ENCODE measurements around the gene ADGRG6. TPM values are rescaled to one million over a fixed set of nuclear protein-coding genes. Genes with fewer than 3 reads are reported as not detected.

The ADGRG6 gene
- total and polyA plus RNA-seq, 2 donors from 2014 or later = 2.6 to 32.8 TPM

DNA sequence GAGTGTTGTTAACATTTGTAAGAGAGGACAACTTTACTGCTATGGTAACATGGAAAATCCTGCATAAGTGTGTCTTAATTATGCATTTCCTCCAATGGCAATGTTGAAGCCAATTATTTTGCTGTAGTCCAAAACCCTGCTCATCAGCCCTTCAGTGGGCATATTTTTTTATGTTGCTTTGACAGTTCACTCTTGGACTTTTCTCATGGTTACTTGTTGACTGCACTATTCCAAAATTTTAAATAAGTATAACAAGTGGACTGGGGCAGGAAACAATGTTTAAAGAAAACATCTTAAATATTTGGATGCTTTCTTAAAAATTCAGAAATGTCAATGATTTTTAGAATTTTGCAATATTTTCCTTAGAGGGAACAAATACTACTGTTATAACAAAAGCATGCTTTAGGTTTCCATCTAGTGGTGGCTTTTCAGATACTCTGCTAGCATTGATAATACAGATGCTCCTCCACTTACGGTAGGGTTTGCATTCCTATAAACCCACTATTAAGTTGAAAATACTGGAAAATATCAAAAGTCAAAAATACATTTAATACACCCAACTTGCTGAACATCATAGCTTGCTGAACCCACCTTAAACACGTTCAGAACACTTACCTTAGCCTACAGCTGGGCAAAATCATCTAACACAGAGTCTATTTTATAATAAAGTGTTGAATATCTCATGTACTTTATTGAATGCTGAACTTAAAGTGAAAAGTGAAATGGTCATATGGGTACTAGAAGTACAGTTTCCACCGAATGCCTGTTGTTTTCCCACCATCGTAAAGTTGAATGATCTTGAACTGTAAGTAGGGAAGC is 86.4 kb downstream of the ADGRG6 start:
- Histone ChIP-seq H3K9me3 (ENCODE audit: control insufficient read depth in 2 of 3, insufficient read depth in 1 of 3, low read length in 3 of 3) (no peaks in the 10 kb centered on the region), H3K27ac (ENCODE audit: low read depth in 2 of 2, low read length in 2 of 2) (no peak overlapping the region), H3K4me1 (ENCODE audit: control insufficient read depth in 2 of 3, insufficient read depth in 2 of 3, low read depth in 1 of 3, low read length in 3 of 3) (no peaks in the 10 kb centered on the region), H3K36me3 (ENCODE audit: control insufficient read depth in 2 of 3, insufficient read depth in 3 of 3, low read length in 3 of 3) (no peaks in the 10 kb centered on the region), H3K27me3 (ENCODE audit: control insufficient read depth, insufficient read depth, low read length) (no peaks in the 10 kb centered on the region), H3K9ac (ENCODE audit: low read length in 3 of 3) (no peak overlapping the region), H3K4me3 (ENCODE audit: low read length in 3 of 3) (no peak overlapping the region)
- FAIRE-seq = peak; percentile 88
- intact Hi-C loops (cut with DNase I) = no loop called here
- TF ChIP-seq, protein P1, sequence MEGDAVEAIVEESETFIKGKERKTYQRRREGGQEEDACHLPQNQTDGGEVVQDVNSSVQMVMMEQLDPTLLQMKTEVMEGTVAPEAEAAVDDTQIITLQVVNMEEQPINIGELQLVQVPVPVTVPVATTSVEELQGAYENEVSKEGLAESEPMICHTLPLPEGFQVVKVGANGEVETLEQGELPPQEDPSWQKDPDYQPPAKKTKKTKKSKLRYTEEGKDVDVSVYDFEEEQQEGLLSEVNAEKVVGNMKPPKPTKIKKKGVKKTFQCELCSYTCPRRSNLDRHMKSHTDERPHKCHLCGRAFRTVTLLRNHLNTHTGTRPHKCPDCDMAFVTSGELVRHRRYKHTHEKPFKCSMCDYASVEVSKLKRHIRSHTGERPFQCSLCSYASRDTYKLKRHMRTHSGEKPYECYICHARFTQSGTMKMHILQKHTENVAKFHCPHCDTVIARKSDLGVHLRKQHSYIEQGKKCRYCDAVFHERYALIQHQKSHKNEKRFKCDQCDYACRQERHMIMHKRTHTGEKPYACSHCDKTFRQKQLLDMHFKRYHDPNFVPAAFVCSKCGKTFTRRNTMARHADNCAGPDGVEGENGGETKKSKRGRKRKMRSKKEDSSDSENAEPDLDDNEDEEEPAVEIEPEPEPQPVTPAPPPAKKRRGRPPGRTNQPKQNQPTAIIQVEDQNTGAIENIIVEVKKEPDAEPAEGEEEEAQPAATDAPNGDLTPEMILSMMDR (IDR thresholded peaks at IDR 0.05; ENCODE audit: borderline replicate concordance, extremely low read depth, insufficient read depth) = peak; percentile 53
- peak in 2 of 5 donors; percentile 58 to 73 for DNase-seq

DNA sequence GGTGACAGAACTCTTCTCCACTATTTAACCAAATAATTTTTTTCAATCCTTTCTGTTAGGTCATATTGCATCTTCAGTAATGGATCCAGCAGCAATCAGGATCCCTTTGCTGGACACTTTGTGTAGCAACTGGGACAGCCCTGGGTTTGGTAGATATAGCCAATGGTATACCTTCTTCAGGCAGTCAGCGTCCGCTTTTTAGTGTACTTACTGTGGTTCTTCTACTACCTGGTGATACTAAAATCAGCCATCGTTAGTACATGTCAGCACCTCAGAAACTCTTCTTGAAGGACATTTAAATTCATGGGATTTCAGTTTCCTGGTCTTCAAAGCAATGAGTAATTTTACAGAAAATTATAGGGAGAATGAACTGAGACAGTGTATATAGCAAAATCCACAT is 93.5 kb downstream of the ADGRG6 start:
- H3K27ac ChIP-seq (ENCODE audit: low read depth in 2 of 2, low read length in 2 of 2) = no peak overlapping the region
- intact Hi-C loops (cut with DNase I) = no loop called here
- TF ChIP-seq, protein P1 (IDR thresholded peaks at IDR 0.05; ENCODE audit: borderline replicate concordance, extremely low read depth, insufficient read depth) = no peak
- no peak overlapping the region for H3K4me3 ChIP-seq (ENCODE audit: low read length in 3 of 3)
- no peak for FAIRE-seq
- H3K9me3 ChIP-seq (ENCODE audit: control insufficient read depth in 2 of 3, insufficient read depth in 1 of 3, low read length in 3 of 3) = no peaks in the 10 kb centered on the region
- H3K9ac ChIP-seq (ENCODE audit: low read length in 3 of 3) = no peak overlapping the region
- H3K27me3 ChIP-seq (ENCODE audit: control insufficient read depth, insufficient read depth, low read length) = no peaks in the 10 kb centered on the region
- H3K4me1 ChIP-seq (ENCODE audit: control insufficient read depth in 2 of 3, insufficient read depth in 2 of 3, low read depth in 1 of 3, low read length in 3 of 3) = no peaks in the 10 kb centered on the region
- H3K36me3 ChIP-seq (ENCODE audit: control insufficient read depth in 2 of 3, insufficient read depth in 3 of 3, low read length in 3 of 3) = no peaks in the 10 kb centered on the region
- no peak for DNase-seq

DNA sequence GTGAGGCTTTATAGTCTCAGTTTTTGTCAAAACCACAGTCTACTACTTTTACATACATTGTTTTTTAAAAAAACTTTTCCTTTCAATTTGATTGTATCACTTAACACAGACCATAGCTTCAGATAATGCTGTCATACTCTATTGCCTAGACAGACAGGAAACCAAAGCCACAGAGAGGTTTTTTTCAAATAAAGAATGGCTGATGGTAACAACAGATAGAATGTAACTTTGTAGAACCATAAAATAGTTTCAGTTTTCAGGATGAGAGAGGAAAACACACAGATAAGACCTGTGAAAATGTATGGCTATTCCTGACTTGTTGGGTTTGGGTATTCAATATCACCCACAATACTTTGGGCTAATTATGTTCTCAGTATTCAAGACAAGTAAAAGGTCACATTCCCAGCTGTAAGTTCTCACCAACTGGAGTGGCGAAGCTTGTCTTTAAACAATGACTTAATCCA is 94.0 kb downstream of the ADGRG6 start:
- H3K4me3 ChIP-seq (ENCODE audit: low read length in 3 of 3) = no peak overlapping the region
- H3K9me3 ChIP-seq (ENCODE audit: control insufficient read depth in 2 of 3, insufficient read depth in 1 of 3, low read length in 3 of 3) = no peaks in the 10 kb centered on the region
- TF ChIP-seq, protein P1 (IDR thresholded peaks at IDR 0.05; ENCODE audit: borderline replicate concordance, extremely low read depth, insufficient read depth) = no peak
- no peaks in the 10 kb centered on the region for H3K4me1 ChIP-seq (ENCODE audit: control insufficient read depth in 2 of 3, insufficient read depth in 2 of 3, low read depth in 1 of 3, low read length in 3 of 3)
- no peaks in the 10 kb centered on the region for H3K27me3 ChIP-seq (ENCODE audit: control insufficient read depth, insufficient read depth, low read length)
- FAIRE-seq = no peak
- H3K27ac ChIP-seq (ENCODE audit: low read depth in 2 of 2, low read length in 2 of 2) = no peak overlapping the region
- no peaks in the 10 kb centered on the region for H3K36me3 ChIP-seq (ENCODE audit: control insufficient read depth in 2 of 3, insufficient read depth in 3 of 3, low read length in 3 of 3)
- intact Hi-C loops (cut with DNase I) = no loop called here
- DNase-seq = no peak
- no peak overlapping the region for H3K9ac ChIP-seq (ENCODE audit: low read length in 3 of 3)

Measured in kidney (tissue), 14 donors.